Loucy (cell line): ENCODE data around the gene TSPO2.

Experiments used
- EZH2phosphoT487 ChIP-seq: fragments of 200-600 bp; IDR thresholded peaks from 2 replicates; pipeline ENCODE4 v1.6.1; 2018; ENCODE audit warnings: antibody characterized with exemption, mild to moderate bottlenecking, moderate library complexity, borderline replicate concordance
- TF ChIP-seq, protein P1 (sequence below): fragments of 200-600 bp; sonication (generic); conservative IDR thresholded peaks from 2 replicates; pipeline ENCODE4 v1.5.1; 2014; ENCODE audit warnings: mild to moderate bottlenecking, antibody characterized with exemption, low read length

DNA sequence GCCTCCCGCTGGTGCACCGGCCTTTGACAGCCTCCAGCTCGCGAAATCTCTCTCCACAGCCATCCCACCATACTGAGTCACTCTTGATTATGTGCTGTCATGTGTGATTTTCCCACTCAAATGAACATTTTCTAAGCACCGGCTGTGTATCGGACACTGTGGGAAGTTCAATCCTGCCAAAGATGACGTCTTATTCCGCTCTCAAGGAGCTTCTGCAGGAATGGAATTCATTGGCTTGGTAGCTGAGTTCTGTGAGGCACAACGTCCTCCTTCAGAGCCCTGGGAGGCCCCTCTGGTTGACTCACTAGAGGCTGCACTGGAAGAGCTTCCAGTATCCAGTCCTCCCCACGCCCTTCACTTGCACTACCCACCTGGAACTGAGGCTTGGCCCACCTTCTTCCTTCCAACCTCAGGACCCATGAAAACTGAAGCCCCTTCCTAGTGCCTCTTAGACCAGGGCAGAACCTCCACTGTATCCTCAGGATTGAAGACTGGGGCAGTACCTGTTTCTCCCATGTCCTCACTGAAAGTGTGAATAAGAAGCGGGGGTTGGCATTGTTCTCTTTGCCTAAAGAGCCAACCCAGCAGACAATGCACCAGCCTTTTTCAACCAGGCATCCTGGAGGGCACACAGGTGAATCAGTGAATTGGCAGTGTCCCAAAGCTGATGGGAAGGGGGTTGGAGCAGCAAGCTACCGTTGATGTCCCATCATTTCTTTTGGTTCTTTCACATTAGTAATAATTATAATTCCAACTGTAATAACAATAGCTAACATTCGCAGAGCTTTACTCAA is 5.0 kb upstream of the TSPO2 start:
- TF ChIP-seq, protein P1, sequence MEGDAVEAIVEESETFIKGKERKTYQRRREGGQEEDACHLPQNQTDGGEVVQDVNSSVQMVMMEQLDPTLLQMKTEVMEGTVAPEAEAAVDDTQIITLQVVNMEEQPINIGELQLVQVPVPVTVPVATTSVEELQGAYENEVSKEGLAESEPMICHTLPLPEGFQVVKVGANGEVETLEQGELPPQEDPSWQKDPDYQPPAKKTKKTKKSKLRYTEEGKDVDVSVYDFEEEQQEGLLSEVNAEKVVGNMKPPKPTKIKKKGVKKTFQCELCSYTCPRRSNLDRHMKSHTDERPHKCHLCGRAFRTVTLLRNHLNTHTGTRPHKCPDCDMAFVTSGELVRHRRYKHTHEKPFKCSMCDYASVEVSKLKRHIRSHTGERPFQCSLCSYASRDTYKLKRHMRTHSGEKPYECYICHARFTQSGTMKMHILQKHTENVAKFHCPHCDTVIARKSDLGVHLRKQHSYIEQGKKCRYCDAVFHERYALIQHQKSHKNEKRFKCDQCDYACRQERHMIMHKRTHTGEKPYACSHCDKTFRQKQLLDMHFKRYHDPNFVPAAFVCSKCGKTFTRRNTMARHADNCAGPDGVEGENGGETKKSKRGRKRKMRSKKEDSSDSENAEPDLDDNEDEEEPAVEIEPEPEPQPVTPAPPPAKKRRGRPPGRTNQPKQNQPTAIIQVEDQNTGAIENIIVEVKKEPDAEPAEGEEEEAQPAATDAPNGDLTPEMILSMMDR = no peak
- TF ChIP-seq EZH2phosphoT487 = no peak
